GM23338 (cell line): ENCODE data around the gene BID. TPM values are rescaled to one million over a fixed set of nuclear protein-coding genes. Genes with fewer than 3 reads are reported as not detected.

Source experiments
- ATAC-seq: fragments of 200-7000 bp; cut with Tn5 transposase; 3 replicates; pipeline ENCODE4 v1.9.1; 2020
- DNase-seq: peaks from one replicate; pipeline ENCODE4 v3.0.0-alpha.2; 2015; ENCODE audit warnings: low spot score
- H2AFZ ChIP-seq: fragments of 200-600 bp; sonication (generic); 2 replicates; pipeline ENCODE4 v1.8.0; 2016; ENCODE audit warnings: antibody characterized with exemption, mild to moderate bottlenecking, moderate library complexity
- H3F3A ChIP-seq: fragments of 200-600 bp; sonication (generic); replicated peaks from 2 replicates; pipeline ENCODE4 v1.8.0; 2017; ENCODE audit warnings: antibody characterized with exemption, mixed run types, low read depth
- H3K27ac ChIP-seq: fragments of 200-600 bp; sonication (generic); 2 replicates; pipeline ENCODE4 v1.6.1; 2016; ENCODE audit warnings: low read depth
- H3K27me3 ChIP-seq: fragments of 200-600 bp; sonication (generic); 2 replicates; pipeline ENCODE4 v1.8.0; 2016; ENCODE audit warnings: mild to moderate bottlenecking, mixed run types, moderate library complexity; ENCODE audit not compliant: insufficient read depth
- H3K36me3 ChIP-seq: fragments of 200-600 bp; sonication (generic); 2 replicates; pipeline ENCODE4 v1.8.0; 2016; ENCODE audit warnings: mild to moderate bottlenecking; ENCODE audit not compliant: insufficient read depth
- H3K4me1 ChIP-seq: fragments of 200-600 bp; sonication (generic); 2 replicates; pipeline ENCODE4 v1.8.0; 2016; ENCODE audit warnings: mild to moderate bottlenecking, moderate library complexity; ENCODE audit not compliant: insufficient read depth
- H3K4me2 ChIP-seq: fragments of 200-600 bp; sonication (generic); 2 replicates; pipeline ENCODE4 v1.7.1; 2017; ENCODE audit warnings: mixed run types
- H3K4me3 ChIP-seq: fragments of 200-600 bp; sonication (generic); 2 replicates; pipeline ENCODE4 v1.6.1; 2016; ENCODE audit warnings: mixed run types
- H3K79me2 ChIP-seq: fragments of 200-600 bp; sonication (generic); replicated peaks from 2 replicates; pipeline ENCODE4 v1.8.0; 2017; ENCODE audit warnings: mild to moderate bottlenecking; ENCODE audit not compliant: insufficient read depth
- H3K9me2 ChIP-seq: fragments of 200-600 bp; sonication (generic); 2 replicates; pipeline ENCODE4 v1.8.0; 2017; ENCODE audit not compliant: insufficient read depth
- H4K20me1 ChIP-seq: fragments of 200-600 bp; sonication (generic); replicated peaks from 2 replicates; pipeline ENCODE4 v1.8.0; 2017; ENCODE audit warnings: mild to moderate bottlenecking; ENCODE audit not compliant: insufficient read depth
- H3K27ac Mint-ChIP-seq: 2 replicates; pipeline ENCODE4 v1.8.0; 2020; ENCODE audit warnings: inconsistent platforms, mild to moderate bottlenecking, moderate library complexity, mixed read lengths
- H3K27me3 Mint-ChIP-seq: 3 replicates; pipeline ENCODE4 v1.8.0; 2022; ENCODE audit warnings: low read depth, mild to moderate bottlenecking, moderate library complexity, mixed read lengths, inconsistent platforms; ENCODE audit not compliant: insufficient read depth, poor library complexity
- H3K36me3 Mint-ChIP-seq: 3 replicates; pipeline ENCODE4 v1.8.0; 2021; ENCODE audit warnings: low read depth, mild to moderate bottlenecking, inconsistent platforms, moderate library complexity, mixed read lengths
- H3K4me1 Mint-ChIP-seq: 3 replicates; pipeline ENCODE4 v1.8.0; 2020; ENCODE audit warnings: mild to moderate bottlenecking, inconsistent platforms, mixed read lengths
- H3K4me3 Mint-ChIP-seq: 3 replicates; pipeline ENCODE4 v1.8.0; 2021; ENCODE audit warnings: moderate library complexity, mild to moderate bottlenecking, inconsistent platforms, mixed read lengths
- H3K9me3 Mint-ChIP-seq: 3 replicates; pipeline ENCODE4 v1.8.0; 2020; ENCODE audit warnings: moderate library complexity, mild to moderate bottlenecking, inconsistent platforms, mixed read lengths
- CREB1 ChIP-seq: fragments of 250-450 bp; sonication (Bioruptor Pico); IDR thresholded peaks from 2 replicates; pipeline ENCODE4 v1.5.0; 2020; ENCODE audit warnings: low read depth, mild to moderate bottlenecking, moderate library complexity
- CTCF ChIP-seq, 2 experiments: fragments of 200-600 bp in 1 of 2; sonication (generic) in 1 of 2; conservative IDR thresholded peaks; 2 replicates each; pipeline versions ENCODE4 v1.5.1 to v1.6.1; 2016 to 2017; ENCODE audit warnings: antibody characterized with exemption in 2 of 2, low read depth in 2 of 2, mild to moderate bottlenecking in 2 of 2, moderate library complexity in 1 of 2
- ETS1 ChIP-seq: IDR thresholded peaks from 2 replicates; pipeline ENCODE4 v1.6.1; 2016; ENCODE audit warnings: antibody characterized with exemption
- EZH2phosphoT487 ChIP-seq: fragments of 200-600 bp; sonication (generic); IDR thresholded peaks from one replicate; pipeline ENCODE4 v1.8.1; 2018; ENCODE audit warnings: antibody characterized with exemption; ENCODE audit not compliant: unreplicated experiment
- NANOG ChIP-seq: IDR thresholded peaks from 2 replicates; pipeline ENCODE4 v1.6.1; 2016; ENCODE audit warnings: antibody characterized with exemption, borderline replicate concordance
- STAT1 ChIP-seq: IDR thresholded peaks from one replicate; pipeline ENCODE4 v1.6.1; 2016; ENCODE audit warnings: antibody characterized with exemption; ENCODE audit not compliant: unreplicated experiment
- ZNF331 ChIP-seq: fragments of 250-450 bp; sonication (Bioruptor Pico); IDR thresholded peaks from 2 replicates; pipeline ENCODE4 v1.5.0; 2020; ENCODE audit warnings: low read depth, mild to moderate bottlenecking, moderate library complexity
- ZNF462 ChIP-seq: fragments of 250-450 bp; sonication (Bioruptor Pico); IDR thresholded peaks from 2 replicates; pipeline ENCODE4 v1.5.0; 2020; ENCODE audit warnings: mild to moderate bottlenecking, moderate library complexity
- polyA plus RNA-seq: library from polyadenylated mRNA; unstranded; fragments of >200 nt; fragmentation: Nextera tagmentation; extraction: Ambion mirVana; gene quantifications from 2 replicates; pipeline ENCODE4 v1.2.1, GENCODE V29; 2016
- total RNA-seq: library from RNA; depleted of rRNA; stranded (reverse); fragments of >200 nt; shearing (Covaris generic); gene quantifications from 2 replicates; pipeline ENCODE4 v1.2.3, GENCODE V29; 2014

Gene BID
- total and polyA plus RNA-seq, 2 experiments from 2014 or later: 65.1 to 125 TPM

GRCh38 chr22:17719911-17720310 lies 54.4 kb downstream of the BID start (continued):
- no peak for TF ChIP-seq ZNF462 (CRISPR knock-in tag)
- TF ChIP-seq NANOG: no peak

GRCh38 chr22:17717708-17718107 lies 56.6 kb downstream of the BID start:
- Histone ChIP-seq H3K79me2 (no peaks in the 10 kb centered on the region), H4K20me1 (no peaks in the 10 kb centered on the region), H3K4me1 (no peaks in the 10 kb centered on the region), H3K4me2 (no peak overlapping the region), H2AFZ (no peak overlapping the region), H3K4me3 (no peak overlapping the region), H3K27me3 (no peaks in the 10 kb centered on the region), H3K36me3 (no peaks in the 10 kb centered on the region), H3K27ac (0 out of 2 replicates have a peak overlapping the region, but pooled peaks have one; percentile 55), H3F3A (no peaks in the 10 kb centered on the region), H3K9me2 (no peaks in the 10 kb centered on the region)
- no peak overlapping the region; the same call in 1 of the 2 replicates for H3K27ac Mint-ChIP-seq
- ATAC-seq (no peak), DNase-seq (no peak)
- peaks cover under 1% of the 10 kb centered on the region; the same call in 2 of the 3 replicates for H3K4me1 Mint-ChIP-seq
- H3K27me3 Mint-ChIP-seq: peaks cover 2% of the 10 kb centered on the region
- H3K36me3 Mint-ChIP-seq: no peaks in the 10 kb centered on the region
- H3K9me3 Mint-ChIP-seq: no peaks in the 10 kb centered on the region
- H3K4me3 Mint-ChIP-seq: no peak overlapping the region
- TF ChIP-seq CREB1 (no peak), ZNF331 (CRISPR knock-in tag) (no peak), CTCF (conservative IDR thresholded peaks at IDR 0.05; ENCODE audit: low read depth in 2 of 2) (no peak), STAT1 (no peak), ETS1 (no peak), EZH2phosphoT487 (no peak)
